Measurements from ENCODE around the gene SCARF1.

Gene SCARF1

DNA sequence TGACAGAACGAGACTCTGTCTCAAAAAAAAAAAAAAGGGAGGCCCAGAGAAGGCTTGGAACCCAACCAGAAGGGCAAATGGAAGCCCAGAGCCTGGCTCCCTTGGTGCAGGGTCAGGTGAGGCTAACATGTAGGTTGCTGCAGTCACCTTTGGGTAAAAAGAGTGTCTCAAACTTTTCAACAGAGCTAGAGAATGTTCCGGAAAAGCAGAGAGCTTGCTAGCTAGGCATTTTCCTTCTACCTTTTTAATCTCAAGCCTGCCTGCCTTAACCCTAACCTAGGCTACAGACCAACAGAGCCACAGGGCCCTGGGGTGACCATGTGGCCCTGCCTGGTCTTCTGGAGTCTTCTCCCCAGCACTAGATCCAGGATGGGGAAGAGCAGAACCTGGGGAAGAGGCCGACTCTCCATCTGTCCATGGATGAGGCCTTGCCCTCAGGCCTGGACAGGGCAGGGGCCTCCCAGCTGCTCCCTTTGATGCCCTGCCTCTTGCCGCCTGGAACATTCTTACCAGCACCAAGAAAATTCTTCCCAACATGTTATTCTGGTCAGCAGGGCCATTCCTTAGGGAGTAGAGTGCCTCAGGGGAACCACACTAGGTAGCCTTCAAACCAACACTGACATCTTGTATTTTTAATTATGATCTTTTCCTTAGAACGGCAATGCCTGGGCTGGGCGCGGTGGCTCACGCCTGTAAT is 47.0 kb downstream of the SCARF1 start:
- DNase-seq (ENCODE audit: low read depth in 3 of 3), result no peak

DNA sequence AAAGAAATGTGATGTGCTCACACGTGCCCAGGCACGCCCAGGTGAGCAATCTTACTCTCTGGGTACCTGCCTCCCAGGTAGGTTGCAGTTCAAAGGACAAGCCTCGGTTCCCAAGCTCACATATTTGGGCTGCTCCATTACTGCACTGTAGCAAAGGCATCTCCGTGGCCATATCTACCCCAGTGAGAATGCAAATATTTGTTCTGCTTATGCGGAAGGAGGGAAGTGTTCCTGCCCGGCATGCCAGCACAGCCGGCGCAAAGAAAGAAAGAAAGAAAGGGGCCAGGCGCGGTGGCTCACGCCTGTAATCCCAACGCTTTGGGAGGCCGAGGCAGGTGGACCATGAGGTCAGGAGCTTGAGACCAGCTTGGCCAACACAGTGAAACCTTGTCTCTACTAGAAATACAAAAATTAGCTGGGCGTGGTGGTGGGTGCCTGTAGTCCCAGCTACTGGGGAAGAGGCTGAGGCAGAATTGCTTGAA is 47.6 kb downstream of the SCARF1 start:
- no peak for DNase-seq (ENCODE audit: low read depth in 3 of 3)

DNA sequence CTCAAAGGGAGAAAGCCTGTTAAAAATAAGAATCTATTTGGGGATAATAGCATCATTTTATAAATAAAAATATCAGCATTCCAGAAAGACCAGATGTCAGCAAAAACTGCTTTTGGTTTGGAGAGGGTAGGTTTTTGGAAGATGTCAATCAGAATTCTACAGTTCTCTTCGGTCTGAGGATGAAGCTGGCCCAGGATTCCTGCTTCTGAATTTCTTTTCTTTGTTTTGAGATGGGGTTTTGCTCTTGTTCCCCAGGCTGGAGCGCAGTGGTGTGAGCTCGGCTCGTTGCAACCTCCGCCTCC is 52.0 kb downstream of the SCARF1 start:
- DNase-seq (ENCODE audit: low read depth in 3 of 3), result no peak

DNA sequence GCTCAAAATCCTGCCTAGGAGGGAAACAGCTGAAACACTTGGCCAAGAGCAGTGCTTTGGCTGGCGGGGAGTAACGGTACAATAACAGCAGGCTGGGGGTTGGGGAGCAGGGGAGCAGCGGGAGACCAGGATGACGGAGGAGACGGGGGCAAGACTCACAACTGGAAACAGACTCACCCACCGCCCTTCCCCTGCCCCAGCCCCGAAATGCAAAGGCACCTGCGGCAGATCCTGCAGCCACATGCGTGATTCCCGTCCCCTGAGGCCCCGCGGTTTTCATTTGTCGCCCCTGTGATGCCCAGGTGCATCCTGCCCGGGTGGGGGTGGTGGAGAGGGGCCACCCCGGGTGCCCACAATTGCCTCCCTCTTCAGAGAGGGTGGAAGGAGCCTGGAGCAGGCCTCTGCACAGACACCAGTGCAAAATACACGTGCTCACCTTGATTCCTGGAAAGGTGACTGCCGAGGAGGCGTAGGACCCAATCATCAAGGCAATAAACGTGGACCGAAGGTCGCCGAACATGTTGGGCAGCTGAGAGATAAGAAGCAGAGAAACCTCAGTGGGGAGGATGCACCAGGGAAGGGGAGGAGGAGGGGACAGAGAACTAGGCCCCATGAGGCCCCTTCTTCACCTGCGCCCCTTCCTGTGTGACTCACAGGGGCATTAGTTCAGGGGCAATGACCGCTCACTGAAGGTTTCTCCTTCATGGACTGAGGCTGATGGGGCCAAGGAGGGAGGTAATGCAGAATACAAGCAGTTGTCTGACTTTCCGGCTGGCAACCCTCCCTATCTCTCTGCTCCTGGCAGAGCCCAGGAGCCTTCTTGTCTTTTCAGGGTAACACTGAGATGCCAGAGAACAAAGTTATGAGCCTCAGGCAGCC is 52.5 kb downstream of the SCARF1 start:
- DNase-seq (ENCODE audit: low read depth in 3 of 3), result no peak

DNA sequence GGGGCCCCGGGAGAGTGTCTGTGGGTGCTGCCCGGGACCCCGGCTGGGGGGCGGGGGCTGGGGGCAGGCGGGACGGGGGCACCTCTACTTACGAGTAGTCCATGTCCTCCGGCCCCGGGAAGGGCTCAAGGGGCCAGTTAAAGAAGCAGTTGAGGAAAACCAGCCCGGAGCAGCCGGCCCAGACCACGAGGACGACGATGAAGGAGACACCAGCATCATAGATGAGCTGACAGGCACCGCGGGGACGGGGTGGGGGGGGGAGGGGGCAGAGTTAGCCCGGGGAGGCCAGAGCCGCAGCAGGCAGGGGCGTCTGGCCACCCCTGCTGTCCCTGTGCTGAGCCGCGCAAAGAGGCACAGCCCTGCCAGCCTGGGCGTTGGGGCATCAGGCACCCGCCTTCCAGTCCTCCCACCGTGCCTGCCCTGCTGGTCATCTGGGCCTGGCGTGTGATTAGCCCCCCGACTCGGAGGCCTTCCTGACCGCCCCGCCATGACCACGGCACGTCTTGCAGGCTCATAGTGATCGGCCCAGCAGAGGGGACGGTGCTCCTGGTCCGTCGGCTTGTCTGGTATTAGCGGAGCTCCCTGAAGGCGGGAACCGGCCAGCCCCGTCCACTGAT is 54.0 kb downstream of the SCARF1 start:
- no peak for DNase-seq (ENCODE audit: low read depth in 3 of 3)

DNA sequence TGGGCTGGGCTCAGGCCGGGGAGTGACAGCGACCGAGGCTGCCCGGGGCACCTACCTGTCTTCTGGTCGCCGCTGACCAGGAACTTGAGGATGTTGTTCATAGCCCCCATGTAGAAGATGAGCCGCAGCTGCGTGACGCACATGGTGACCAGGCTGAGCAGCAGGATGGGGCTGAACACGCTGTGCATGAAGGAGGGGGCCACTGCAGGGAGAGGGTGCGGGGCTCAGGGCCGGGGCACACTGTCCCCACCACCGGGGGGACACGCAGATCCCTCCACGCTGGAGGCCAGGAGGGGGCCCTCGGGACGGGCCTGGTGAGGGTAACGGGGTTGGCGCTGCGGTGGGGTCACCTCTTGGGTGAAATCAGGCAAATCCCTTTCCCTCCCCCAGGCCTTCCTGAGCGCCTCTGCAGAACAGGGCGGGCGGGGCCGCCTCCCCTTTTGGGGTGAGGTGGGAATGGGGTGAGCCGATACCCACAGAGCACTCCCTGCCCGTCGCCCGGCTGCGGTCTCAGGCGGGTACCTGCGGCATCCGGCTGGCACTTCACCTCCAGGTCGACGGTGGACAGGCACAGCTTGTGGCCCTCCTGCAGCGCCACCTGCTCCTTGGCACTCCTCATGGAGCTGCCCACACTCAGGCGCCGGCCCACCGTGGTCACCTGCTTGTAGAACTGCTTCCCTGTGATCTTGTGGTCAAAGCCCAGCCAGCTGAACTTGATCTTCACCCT is 54.6 kb downstream of the SCARF1 start:
- no peak for DNase-seq (ENCODE audit: low read depth in 3 of 3)

DNA sequence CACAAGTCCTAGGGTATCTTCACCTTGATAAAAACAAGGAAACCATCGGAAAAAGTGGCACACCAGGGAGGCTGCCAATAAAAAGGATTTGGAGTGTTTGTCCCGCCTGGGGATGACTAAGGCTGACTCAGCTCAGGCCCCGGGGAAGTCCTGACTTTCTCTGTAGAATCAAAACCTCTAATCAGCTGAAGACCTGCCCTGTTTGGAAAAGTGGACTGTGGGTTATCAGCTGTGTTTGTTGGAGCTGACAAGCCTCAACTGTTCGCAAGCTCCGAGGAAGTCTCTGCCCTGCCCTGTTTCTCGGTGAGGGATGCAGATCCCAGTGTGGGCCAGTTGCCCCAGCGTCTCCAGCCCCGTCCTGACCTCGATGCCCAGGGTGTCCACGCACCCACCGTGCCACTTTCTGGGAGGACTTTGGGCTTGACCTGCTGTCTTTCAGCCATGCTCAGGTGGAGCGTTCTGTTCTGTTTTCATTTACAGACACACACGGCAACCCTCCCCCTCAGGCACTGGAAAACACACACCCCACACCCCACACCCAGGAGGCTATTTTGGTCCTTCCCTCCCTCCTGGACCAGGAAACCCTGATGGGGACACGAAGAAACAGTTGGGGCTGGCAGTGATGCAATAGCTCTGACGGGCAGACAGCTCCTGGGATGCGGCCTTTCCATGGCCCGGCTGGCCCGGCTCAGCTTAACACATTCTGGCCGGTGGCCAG is 55.3 kb downstream of the SCARF1 start:
- DNase-seq (ENCODE audit: low read depth in 3 of 3), result no peak

DNA sequence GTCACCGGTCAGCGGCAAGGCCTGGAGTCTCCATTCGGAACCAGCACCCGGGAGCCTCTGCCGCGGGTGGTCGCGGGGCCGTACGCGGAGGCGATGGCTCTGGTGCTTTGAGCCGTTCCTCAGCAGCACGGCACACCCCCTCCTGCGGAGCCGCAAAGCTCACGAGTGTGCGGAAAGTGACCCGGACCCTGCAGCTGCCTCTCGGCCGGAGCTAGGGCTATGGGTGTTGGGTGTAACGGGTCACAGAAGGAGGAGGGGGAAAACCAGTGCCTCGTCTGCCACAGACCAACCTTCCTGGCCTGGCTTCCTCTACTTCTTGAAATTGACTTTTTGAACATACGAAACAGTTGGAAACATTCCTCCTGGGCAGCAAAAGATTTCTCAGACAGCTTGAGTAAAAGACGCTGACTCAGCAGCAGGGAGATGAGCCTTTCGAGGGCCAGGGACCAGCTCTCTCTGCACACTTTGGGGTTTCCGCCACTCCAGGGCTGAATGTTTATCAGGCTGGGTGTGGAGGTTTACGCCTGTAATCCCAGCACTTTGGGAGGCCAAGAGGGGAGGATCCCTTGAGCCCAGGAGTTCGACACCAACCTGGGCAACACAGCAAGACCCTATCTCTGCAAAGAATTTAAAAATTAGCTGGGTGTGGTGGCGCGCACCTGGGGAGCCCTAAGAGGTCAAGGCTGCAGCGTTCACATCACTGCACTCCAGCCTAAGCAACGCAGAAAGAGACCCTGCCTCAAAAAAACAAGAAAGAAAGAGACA is 56.5 kb downstream of the SCARF1 start:
- no peak for DNase-seq (ENCODE audit: low read depth in 3 of 3)

DNA sequence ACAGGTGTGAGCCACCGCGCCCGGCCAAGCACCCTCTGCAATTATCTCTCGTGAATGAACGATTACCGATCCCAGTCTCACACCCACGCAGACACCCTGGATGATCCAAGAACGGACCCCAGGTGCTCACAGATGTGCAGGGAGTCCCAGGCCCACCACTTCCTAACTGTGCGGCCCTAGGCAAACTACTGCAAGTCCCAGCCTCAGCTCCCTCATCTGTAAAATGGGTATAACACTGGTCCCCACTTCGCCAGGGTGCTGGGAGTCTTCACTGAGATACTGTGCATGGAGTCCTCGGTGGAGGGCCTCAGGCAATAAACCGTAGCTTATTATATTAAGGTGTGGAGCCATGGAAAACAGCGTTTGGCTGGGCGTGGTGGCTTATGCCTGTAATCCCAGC is 61.4 kb downstream of the SCARF1 start:
- no peak for DNase-seq (ENCODE audit: low read depth in 3 of 3)
